MCF 10A (cell line): ENCODE measurements around the gene SLC24A5. TPM values are rescaled to one million over a fixed set of nuclear protein-coding genes. Genes with fewer than 3 reads are reported as not detected.
A peak's percentile ranks its signal among the peaks of the same experiment; 100 is the strongest.

Source experiments
- BruUV-seq: library from RNA; stranded (reverse); fragments of 400-500 nt; replicated peaks from 2 replicates; lab custom pipeline; 2021; lab: Mats Ljungman, UMichigan
- CTCF ChIA-PET: fragments of 300-600 bp; sonication (Branson Sonifier 250); formaldehyde crosslinking; extraction: SDS; loops from one replicate; lab custom pipeline; 2021; ENCODE audit warnings: antibody characterized with exemption, inconsistent platforms; lab: Yijun Ruan, JAX
- POLR2A ChIA-PET: fragments of 300-600, 350-650 bp; sonication (Branson Sonifier 250); formaldehyde crosslinking; extraction: SDS; loops from one replicate; lab custom pipeline; 2020; ENCODE audit warnings: antibody characterized with exemption, inconsistent platforms; lab: Yijun Ruan, JAX
- DNase-seq: peaks from one replicate; pipeline ENCODE4 v3.0.0-alpha.2; 2018; ENCODE audit not compliant: unreplicated experiment
- H3K27ac Mint-ChIP-seq: one replicate; pipeline ENCODE4 v1.8.0; 2022; ENCODE audit warnings: mild to moderate bottlenecking, low read depth, mixed read lengths; ENCODE audit not compliant: unreplicated experiment
- H3K27me3 Mint-ChIP-seq: one replicate; pipeline ENCODE4 v1.8.0; 2022; ENCODE audit warnings: mixed read lengths; ENCODE audit not compliant: insufficient read depth, unreplicated experiment
- H3K36me3 Mint-ChIP-seq: one replicate; pipeline ENCODE4 v1.8.0; 2022; ENCODE audit warnings: mild to moderate bottlenecking, moderate library complexity, mixed read lengths; ENCODE audit not compliant: insufficient read depth, unreplicated experiment
- H3K4me1 Mint-ChIP-seq: one replicate; pipeline ENCODE4 v1.8.0; 2022; ENCODE audit warnings: mixed read lengths; ENCODE audit not compliant: insufficient read depth, unreplicated experiment
- H3K4me3 Mint-ChIP-seq: one replicate; pipeline ENCODE4 v1.8.0; 2022; ENCODE audit warnings: mild to moderate bottlenecking, moderate library complexity, mixed read lengths; ENCODE audit not compliant: unreplicated experiment
- H3K9me3 Mint-ChIP-seq: one replicate; pipeline ENCODE4 v1.8.0; 2022; ENCODE audit warnings: mixed read lengths; ENCODE audit not compliant: unreplicated experiment
- CTCF ChIP-seq: fragments of 200-600 bp; IDR thresholded peaks from one replicate; pipeline ENCODE4 v1.8.0; 2022; ENCODE audit warnings: antibody characterized with exemption, mild to moderate bottlenecking; ENCODE audit not compliant: unreplicated experiment
- intact Hi-C: fragments of 100-400 bp; cut with micrococcal nuclease; formaldehyde crosslinking; loops from 2 replicates; pipeline ENCODE4 v1.14.1; 2022
- total RNA-seq: library from RNA; stranded (reverse); gene quantifications from 2 replicates; pipeline ENCODE4 v1.2.3, GENCODE V29; 2022

Gene SLC24A5
- total RNA-seq, 1 experiment from 2014 or later: not detected

- H3K27me3 Mint-ChIP-seq: no peaks in the 10 kb centered on the region
- intact Hi-C loops: loop anchor here (5.0 to 10.0 kb wide), 3 partner anchors 64 to 612 kb away; no protein-coding TSS in a partner anchor
- DNase-seq: peak; percentile 4
Observed at GRCh38 chr15:48086576-48086975, 34.2 kb upstream of the SLC24A5 start.

GRCh38 chr15:48087844-48088243, 32.9 kb upstream of the SLC24A5 start:
- CTCF ChIA-PET: interaction anchor here (0.6 to 1.3 kb wide), 4 partner anchors 100 to 895 kb away, joined by 3 to 6 read pairs (median 4); no protein-coding TSS in a partner anchor
- Mint-ChIP-seq H3K27me3 (no peaks in the 10 kb centered on the region), H3K4me3 (no peak overlapping the region), H3K9me3 (no peaks in the 10 kb centered on the region), H3K4me1 (peaks cover 12% of the 10 kb centered on the region), H3K36me3 (peaks cover 7% of the 10 kb centered on the region), H3K27ac (no peak overlapping the region)
- intact Hi-C loops: loop anchor here (5.0 to 10.0 kb wide), 3 partner anchors 66 to 613 kb away; no protein-coding TSS in a partner anchor
- no peak for TF ChIP-seq CTCF
- no peak for DNase-seq
- no TSS peak for BruUV-seq
- POLR2A ChIA-PET: interaction anchor here (0.5 kb wide), 1 partner anchor 64 kb away, joined by 3 read pairs; no protein-coding TSS in a partner anchor

More at GRCh38 chr15:48086576-48086975, 34.2 kb upstream of the SLC24A5 start:
- Mint-ChIP-seq H3K9me3 (no peaks in the 10 kb centered on the region), H3K27ac (no peak overlapping the region), H3K4me3 (peak overlapping the region; percentile 47), H3K4me1 (peaks cover 12% of the 10 kb centered on the region), H3K36me3 (peaks cover 7% of the 10 kb centered on the region)
- no peak for TF ChIP-seq CTCF
- BruUV-seq: no TSS peak
- POLR2A ChIA-PET: no interaction called here
- CTCF ChIA-PET: interaction anchor here (0.6 to 2.0 kb wide), 9 partner anchors 18 to 1278 kb away, joined by 3 to 4 read pairs (median 3); no protein-coding TSS in a partner anchor

GRCh38 chr15:48089702-48090101, 31.1 kb upstream of the SLC24A5 start:
- ChIA-PET CTCF (no interaction called here), POLR2A (interaction anchor here (0.7 kb wide), 1 partner anchor 113 kb away, joined by 5 read pairs; no protein-coding TSS in a partner anchor)
- Mint-ChIP-seq H3K36me3 (peaks cover 7% of the 10 kb centered on the region), H3K9me3 (no peaks in the 10 kb centered on the region), H3K27ac (no peak overlapping the region), H3K4me3 (no peak overlapping the region), H3K4me1 (peaks cover 12% of the 10 kb centered on the region), H3K27me3 (no peaks in the 10 kb centered on the region)
- no TSS peak for BruUV-seq
- no peak for TF ChIP-seq CTCF
- no peak for DNase-seq
- intact Hi-C loops: loop anchor here (5.0 to 10.0 kb wide), 3 partner anchors 67 to 615 kb away; no protein-coding TSS in a partner anchor

- intact Hi-C loops: no loop called here
- no peak for TF ChIP-seq CTCF
- Mint-ChIP-seq H3K4me3 (no peak overlapping the region), H3K27me3 (no peaks in the 10 kb centered on the region), H3K9me3 (no peaks in the 10 kb centered on the region), H3K36me3 (peaks cover 7% of the 10 kb centered on the region), H3K4me1 (peaks cover 12% of the 10 kb centered on the region), H3K27ac (no peak overlapping the region)
- no peak for DNase-seq
- CTCF ChIA-PET: no interaction called here
- POLR2A ChIA-PET: interaction anchor here (0.7 kb wide), 1 partner anchor 114 kb away, joined by 5 read pairs; no protein-coding TSS in a partner anchor
- no TSS peak for BruUV-seq
Observed at GRCh38 chr15:48090115-48090514, 30.7 kb upstream of the SLC24A5 start.
